Liver (tissue), 3 donors: ENCODE measurements around the gene MOB1B.

Experiments
- GABPA ChIP-seq, 2 donors: IDR thresholded peaks in 1 of 2; conservative IDR thresholded peaks in 1 of 2; 2 replicates each; pipeline ENCODE4 v1.6.1; 2016; ENCODE audit warnings: antibody characterized with exemption in 2 of 2, mild to moderate bottlenecking in 1 of 2, moderate library complexity in 1 of 2
- TAF1 ChIP-seq: conservative IDR thresholded peaks from 2 replicates; pipeline ENCODE4 v1.6.1; 2016; ENCODE audit warnings: antibody characterized with exemption, mild to moderate bottlenecking
- TF ChIP-seq, protein P1 (sequence below): fragments of 150-350 bp; IDR thresholded peaks from 2 replicates; pipeline ENCODE4 v1.5.1; 2017; ENCODE audit warnings: improper control_type of control experiment, low read depth, low read length; ENCODE audit not compliant: missing input control
- donor health status: healthy.
- donor health status: healthy.

DNA sequence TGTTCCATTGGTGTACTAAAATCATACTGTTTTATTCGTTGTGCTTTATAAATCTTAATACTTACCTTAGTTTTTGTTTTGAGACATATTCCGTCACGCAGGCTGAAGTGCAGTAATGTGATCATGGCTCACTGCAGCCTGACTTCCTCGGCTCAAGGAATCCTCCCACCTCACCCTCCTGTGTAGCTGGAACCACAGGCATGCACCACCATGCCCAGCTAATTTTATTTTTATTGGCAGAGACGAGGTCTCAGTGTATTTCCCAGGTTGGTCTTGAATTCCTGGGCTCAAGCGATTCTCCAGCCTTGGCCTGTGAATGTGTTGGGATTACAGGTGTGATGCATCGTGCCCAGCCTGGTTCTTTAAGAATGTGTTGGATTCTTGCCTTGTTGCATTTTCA lies 66.9 kb downstream of the MOB1B start:
- TF ChIP-seq, protein P1, sequence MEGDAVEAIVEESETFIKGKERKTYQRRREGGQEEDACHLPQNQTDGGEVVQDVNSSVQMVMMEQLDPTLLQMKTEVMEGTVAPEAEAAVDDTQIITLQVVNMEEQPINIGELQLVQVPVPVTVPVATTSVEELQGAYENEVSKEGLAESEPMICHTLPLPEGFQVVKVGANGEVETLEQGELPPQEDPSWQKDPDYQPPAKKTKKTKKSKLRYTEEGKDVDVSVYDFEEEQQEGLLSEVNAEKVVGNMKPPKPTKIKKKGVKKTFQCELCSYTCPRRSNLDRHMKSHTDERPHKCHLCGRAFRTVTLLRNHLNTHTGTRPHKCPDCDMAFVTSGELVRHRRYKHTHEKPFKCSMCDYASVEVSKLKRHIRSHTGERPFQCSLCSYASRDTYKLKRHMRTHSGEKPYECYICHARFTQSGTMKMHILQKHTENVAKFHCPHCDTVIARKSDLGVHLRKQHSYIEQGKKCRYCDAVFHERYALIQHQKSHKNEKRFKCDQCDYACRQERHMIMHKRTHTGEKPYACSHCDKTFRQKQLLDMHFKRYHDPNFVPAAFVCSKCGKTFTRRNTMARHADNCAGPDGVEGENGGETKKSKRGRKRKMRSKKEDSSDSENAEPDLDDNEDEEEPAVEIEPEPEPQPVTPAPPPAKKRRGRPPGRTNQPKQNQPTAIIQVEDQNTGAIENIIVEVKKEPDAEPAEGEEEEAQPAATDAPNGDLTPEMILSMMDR, result no peak
- TF ChIP-seq TAF1 (no peak), GABPA (IDR thresholded peaks at IDR 0.05 in 1 of 2, conservative IDR thresholded peaks at IDR 0.05 in 1 of 2) (no peak)
